ENCODE data around the gene AVL9. TPM values are rescaled to one million over a fixed set of nuclear protein-coding genes. Genes with fewer than 3 reads are reported as not detected.
"Not testable (repeated sequence)": the region's sequence is repeated elsewhere in the genome, so short reads cannot be mapped to it uniquely, and the experiment has no call there.

The AVL9 gene
- total RNA-seq, 1 donor from 2014 or later: 17.1 TPM

- ATAC-seq (peak; percentile 41), DNase-seq (ENCODE audit: low spot score) (no peak)
Measured at GRCh38 chr7:32586291-32587221, 91.3 kb downstream of the AVL9 start.

GRCh38 chr7:32587411-32587948 lies 92.2 kb downstream of the AVL9 start:
- no peak for ATAC-seq
- no peak for DNase-seq (ENCODE audit: low spot score)

- DNase-seq (ENCODE audit: low spot score) (no peak), ATAC-seq (no peak)
Measured at GRCh38 chr7:32588657-32589056, 93.4 kb downstream of the AVL9 start.

- DNase-seq (ENCODE audit: low spot score) (no peak), ATAC-seq (no peak)
Measured at GRCh38 chr7:32591938-32592337, 96.6 kb downstream of the AVL9 start.

- ATAC-seq (no peak), DNase-seq (ENCODE audit: low spot score) (no peak)
Measured at GRCh38 chr7:32592701-32593100, 97.4 kb downstream of the AVL9 start.

- DNase-seq (ENCODE audit: low spot score) (no peak), ATAC-seq (no peak)
Measured at GRCh38 chr7:32594965-32595490, 99.7 kb downstream of the AVL9 start.

- ATAC-seq: not testable (repeated sequence)
Measured at GRCh38 chr7:32601196-32601595, 105.9 kb downstream of the AVL9 start.

GRCh38 chr7:32602470-32602869 lies 107.2 kb downstream of the AVL9 start:
- no peak for ATAC-seq
- DNase-seq (ENCODE audit: low spot score): no peak

More at GRCh38 chr7:32601196-32601595, 105.9 kb downstream of the AVL9 start:
- not testable (repeated sequence) for DNase-seq (ENCODE audit: low spot score)

GRCh38 chr7:32603492-32603891 lies 108.2 kb downstream of the AVL9 start:
- ATAC-seq; DNase-seq (ENCODE audit: low spot score): not testable (repeated sequence)

GRCh38 chr7:32604047-32604446 lies 108.8 kb downstream of the AVL9 start:
- not testable (repeated sequence) for DNase-seq (ENCODE audit: low spot score); ATAC-seq

- no peak for ATAC-seq
- no peak for DNase-seq (ENCODE audit: low spot score)
Measured at GRCh38 chr7:32605032-32605431, 109.7 kb downstream of the AVL9 start.

- no peak for DNase-seq (ENCODE audit: low spot score)
- no peak for ATAC-seq
Measured at GRCh38 chr7:32609463-32609862, 114.2 kb downstream of the AVL9 start.

GRCh38 chr7:32611201-32612099 lies 116.2 kb downstream of the AVL9 start:
- ATAC-seq: no peak
- DNase-seq (ENCODE audit: low spot score): no peak

- ATAC-seq: no peak
- DNase-seq (ENCODE audit: low spot score): no peak
Measured at GRCh38 chr7:32616625-32617024, 121.3 kb downstream of the AVL9 start.

- no peak for DNase-seq (ENCODE audit: low spot score)
- ATAC-seq: no peak
Measured at GRCh38 chr7:32618470-32618869, 123.2 kb downstream of the AVL9 start.

GRCh38 chr7:32618987-32619386 lies 123.7 kb downstream of the AVL9 start:
- DNase-seq (ENCODE audit: low spot score) (no peak), ATAC-seq (no peak)

- not testable (repeated sequence) for DNase-seq (ENCODE audit: low spot score); ATAC-seq
Measured at GRCh38 chr7:32619416-32619815, 124.1 kb downstream of the AVL9 start.

- DNase-seq (ENCODE audit: low spot score): no peak
- ATAC-seq: no peak
Measured at GRCh38 chr7:32631021-32631420, 135.7 kb downstream of the AVL9 start.

- DNase-seq (ENCODE audit: low spot score); ATAC-seq: not testable (repeated sequence)
Measured at GRCh38 chr7:32631590-32632497, 136.6 kb downstream of the AVL9 start.

- DNase-seq (ENCODE audit: low spot score); ATAC-seq: not testable (repeated sequence)
Measured at GRCh38 chr7:32633446-32633845, 138.2 kb downstream of the AVL9 start.
